ENCODE measurements around the gene STK24. TPM values are rescaled to one million over a fixed set of nuclear protein-coding genes. Genes with fewer than 3 reads are reported as not detected.

Gene STK24
- polyA plus RNA-seq, 3 donors: 14.2 to 59.8 (median 28.9) TPM

DNA sequence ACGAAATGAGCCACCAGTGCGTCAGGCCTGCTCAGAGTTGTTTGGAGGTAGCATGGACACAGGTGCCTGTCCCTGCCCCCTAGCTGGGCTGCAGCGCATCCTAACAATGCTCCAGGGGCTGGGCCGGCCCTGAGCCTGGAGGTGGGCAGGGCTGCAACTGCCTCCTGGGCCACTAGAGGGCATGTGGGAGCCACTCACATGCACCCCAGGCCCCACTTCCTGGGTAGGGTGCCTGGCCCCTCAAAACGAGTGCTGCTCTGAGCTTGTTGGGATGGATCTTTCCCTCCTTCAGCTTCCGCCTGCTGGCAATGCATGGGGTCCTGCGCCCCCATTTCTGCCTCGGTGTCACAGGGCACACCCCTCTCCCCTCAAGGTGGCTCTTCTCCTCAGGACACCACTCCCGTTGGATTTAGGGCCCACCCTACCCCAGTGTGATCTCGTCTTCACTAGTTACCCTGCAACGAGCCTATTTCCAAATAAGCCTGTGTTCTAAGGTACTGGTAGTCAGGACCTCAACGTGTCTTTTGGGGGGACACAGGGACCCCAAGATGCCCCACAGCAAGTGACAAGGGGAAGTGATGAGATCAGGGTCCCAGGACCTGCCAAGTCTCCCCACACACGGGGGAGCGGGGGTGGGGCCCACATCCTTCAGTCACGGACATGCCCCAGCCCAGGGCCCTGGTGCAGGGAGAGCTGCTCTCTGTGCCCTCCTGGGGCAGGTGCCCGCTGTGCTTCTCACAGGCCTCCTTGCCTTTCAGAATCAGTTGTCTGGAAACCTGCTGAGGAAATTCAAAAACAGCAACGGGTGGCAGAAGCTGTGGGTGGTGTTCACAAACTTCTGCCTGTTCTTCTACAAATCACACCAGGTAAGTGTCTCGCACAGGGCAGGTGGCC is 131.3 kb downstream of the STK24 start:
- H3K4me3 ChIP-seq (replicated peaks in 1 of 3; ENCODE audit: low read depth in 2 of 3, low read length in 3 of 3): no peak overlapping the region

DNA sequence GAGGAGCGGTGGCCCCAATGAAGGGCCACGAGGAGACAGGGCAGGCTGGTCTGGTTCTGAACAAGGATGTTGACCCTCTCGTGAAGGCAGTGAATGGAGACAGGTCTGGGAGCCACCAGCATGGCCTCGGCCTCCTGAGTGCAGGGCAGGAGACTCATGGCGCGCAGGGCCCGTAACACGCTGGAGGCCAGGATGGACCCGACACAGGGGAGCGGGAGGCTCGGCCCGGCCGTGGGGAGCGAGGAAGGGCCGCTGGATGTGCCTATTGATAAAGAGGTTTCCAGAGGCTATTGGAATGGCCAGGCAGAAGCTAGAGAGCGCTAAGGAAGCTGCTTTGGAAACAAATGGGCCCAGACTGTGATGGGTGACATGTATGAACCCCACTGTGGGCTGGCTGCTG is 132.5 kb downstream of the STK24 start:
- H3K4me2 ChIP-seq (replicated peaks; ENCODE audit: extremely low read depth, low read length, poor library complexity, severe bottlenecking): no peak overlapping the region
- H3K9me3 Mint-ChIP-seq: no peaks in the 10 kb centered on the region
- intact Hi-C loops (cut with micrococcal nuclease): loop anchor here in 1 of 2 donors (2.0 to 10.0 kb wide), 2 partner anchors 228 to 400 kb away; no protein-coding TSS in a partner anchor
- no peaks in the 10 kb centered on the region for H3K27me3 ChIP-seq (ENCODE audit: control insufficient read depth in 2 of 2, insufficient read depth in 2 of 2, low read length in 2 of 2)
- H3K27me3 Mint-ChIP-seq (ENCODE audit: low read depth in 3 of 3): peaks cover 0 to 5% (median 0%) of the 10 kb centered on the region in 3 donors
- TF ChIP-seq, protein P1, sequence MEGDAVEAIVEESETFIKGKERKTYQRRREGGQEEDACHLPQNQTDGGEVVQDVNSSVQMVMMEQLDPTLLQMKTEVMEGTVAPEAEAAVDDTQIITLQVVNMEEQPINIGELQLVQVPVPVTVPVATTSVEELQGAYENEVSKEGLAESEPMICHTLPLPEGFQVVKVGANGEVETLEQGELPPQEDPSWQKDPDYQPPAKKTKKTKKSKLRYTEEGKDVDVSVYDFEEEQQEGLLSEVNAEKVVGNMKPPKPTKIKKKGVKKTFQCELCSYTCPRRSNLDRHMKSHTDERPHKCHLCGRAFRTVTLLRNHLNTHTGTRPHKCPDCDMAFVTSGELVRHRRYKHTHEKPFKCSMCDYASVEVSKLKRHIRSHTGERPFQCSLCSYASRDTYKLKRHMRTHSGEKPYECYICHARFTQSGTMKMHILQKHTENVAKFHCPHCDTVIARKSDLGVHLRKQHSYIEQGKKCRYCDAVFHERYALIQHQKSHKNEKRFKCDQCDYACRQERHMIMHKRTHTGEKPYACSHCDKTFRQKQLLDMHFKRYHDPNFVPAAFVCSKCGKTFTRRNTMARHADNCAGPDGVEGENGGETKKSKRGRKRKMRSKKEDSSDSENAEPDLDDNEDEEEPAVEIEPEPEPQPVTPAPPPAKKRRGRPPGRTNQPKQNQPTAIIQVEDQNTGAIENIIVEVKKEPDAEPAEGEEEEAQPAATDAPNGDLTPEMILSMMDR (IDR thresholded peaks at IDR 0.05): no peak
- H2AFZ ChIP-seq (ENCODE audit: insufficient read depth, low read depth, low read length, poor library complexity, severe bottlenecking): no peak overlapping the region
- H3K27ac ChIP-seq (ENCODE audit: low read depth in 1 of 2, low read length in 2 of 2): no peak overlapping the region
- no peak overlapping the region for H3K27ac Mint-ChIP-seq
- no peaks in the 10 kb centered on the region for H3K79me2 ChIP-seq (ENCODE audit: insufficient read depth, low read length)
- H3K4me1 ChIP-seq (ENCODE audit: control insufficient read depth in 1 of 2, insufficient read depth in 2 of 2, low read length in 2 of 2): peaks cover 4 to 5% of the 10 kb centered on the region in 2 donors
- H3K4me3 Mint-ChIP-seq: no peak overlapping the region
- H3K4me3 ChIP-seq (replicated peaks in 1 of 3; ENCODE audit: low read depth in 2 of 3, low read length in 3 of 3): no peak overlapping the region
- peaks cover 6% of the 10 kb centered on the region for H3K4me1 Mint-ChIP-seq
- WGBS (ENCODE audit: insufficient coverage): 90% methylated on average over 16 of the region's 16 CpGs
- H3K36me3 ChIP-seq (replicated peaks in 1 of 2; ENCODE audit: control insufficient read depth in 1 of 2, insufficient read depth in 2 of 2, low read length in 2 of 2): peaks cover 0 to 17% of the 10 kb centered on the region in 2 donors
- H3K9ac ChIP-seq (ENCODE audit: insufficient read depth, low read length, poor library complexity, severe bottlenecking): no peak overlapping the region
- peaks cover 23% of the 10 kb centered on the region for H4K20me1 ChIP-seq (ENCODE audit: insufficient read depth, low read length)
- DNase-seq: no peak
- no peaks in the 10 kb centered on the region for H3K9me3 ChIP-seq (replicated peaks in 1 of 2; ENCODE audit: control insufficient read depth in 1 of 2, insufficient read depth in 1 of 2, low read length in 2 of 2)
- peaks cover 19 to 22% of the 10 kb centered on the region in 2 donors for H3K36me3 Mint-ChIP-seq

More for the DNA sequence above, 131.3 kb downstream of the STK24 start:
- peak; percentile 49 to 71 (median 70) for DNase-seq
- peak overlapping the region in 4 of 7 donors; percentile 28 to 72 (median 64) for H3K27ac Mint-ChIP-seq
- Histone ChIP-seq H3K4me1 (ENCODE audit: control insufficient read depth in 1 of 2, insufficient read depth in 2 of 2, low read length in 2 of 2) (peaks cover 4 to 5% of the 10 kb centered on the region in 2 donors), H3K27ac (ENCODE audit: low read depth in 1 of 2, low read length in 2 of 2) (peak overlapping the region in 1 of 2 donors; percentile 26), H3K9me3 (replicated peaks in 1 of 2; ENCODE audit: control insufficient read depth in 1 of 2, insufficient read depth in 1 of 2, low read length in 2 of 2) (no peaks in the 10 kb centered on the region), H3K79me2 (ENCODE audit: insufficient read depth, low read length) (no peaks in the 10 kb centered on the region), H3K4me2 (replicated peaks; ENCODE audit: extremely low read depth, low read length, poor library complexity, severe bottlenecking) (no peak overlapping the region), H3K27me3 (ENCODE audit: control insufficient read depth in 2 of 2, insufficient read depth in 2 of 2, low read length in 2 of 2) (no peaks in the 10 kb centered on the region), H3K36me3 (replicated peaks in 1 of 2; ENCODE audit: control insufficient read depth in 1 of 2, insufficient read depth in 2 of 2, low read length in 2 of 2) (peaks cover under 1 to 29% of the 10 kb centered on the region in 2 donors), H3K9ac (ENCODE audit: insufficient read depth, low read length, poor library complexity, severe bottlenecking) (no peak overlapping the region), H4K20me1 (ENCODE audit: insufficient read depth, low read length) (peaks cover 35% of the 10 kb centered on the region), H2AFZ (ENCODE audit: insufficient read depth, low read depth, low read length, poor library complexity, severe bottlenecking) (no peak overlapping the region)
- TF ChIP-seq, protein P1 (IDR thresholded peaks at IDR 0.05): peak; percentile 98
- WGBS (ENCODE audit: insufficient coverage): 24% methylated on average over 12 of the region's 18 CpGs
- peaks cover 6% of the 10 kb centered on the region for H3K4me1 Mint-ChIP-seq
- H3K9me3 Mint-ChIP-seq: no peaks in the 10 kb centered on the region
- intact Hi-C loops (cut with micrococcal nuclease): loop anchor here (2.0 to 10.0 kb wide), 4 partner anchors 207 to 399 kb away; no protein-coding TSS in a partner anchor
- H3K36me3 Mint-ChIP-seq: peaks cover 26 to 27% of the 10 kb centered on the region in 2 donors
- H3K27me3 Mint-ChIP-seq (ENCODE audit: low read depth in 3 of 3): peaks cover 0 to 5% (median 0%) of the 10 kb centered on the region in 3 donors
- H3K4me3 Mint-ChIP-seq: peak overlapping the region in 1 of 2 donors; percentile 48
